DOHH2 (cell line): Measurements from ENCODE around the gene PCNX2.

Experiments used
- H3F3A ChIP-seq: fragments of 200-600 bp; sonication (generic), shearing (Covaris generic); 2 replicates; pipeline ENCODE4 v1.6.0; 2016; ENCODE audit warnings: antibody characterized with exemption, mild to moderate bottlenecking; ENCODE audit not compliant: control insufficient read depth, insufficient read depth
- H3K27ac ChIP-seq: fragments of 200-600 bp; sonication (generic); 2 replicates; pipeline ENCODE4 v1.5.1; 2014; ENCODE audit warnings: low read depth, mild to moderate bottlenecking, low read length, moderate library complexity
- H3K27me3 ChIP-seq: fragments of 200-600 bp; sonication (generic); 2 replicates; pipeline ENCODE4 v1.6.1; 2014; ENCODE audit warnings: mild to moderate bottlenecking, low read length, mixed read lengths; ENCODE audit not compliant: control insufficient read depth
- H3K36me3 ChIP-seq: fragments of 200-600 bp; sonication (generic); 2 replicates; pipeline ENCODE4 v1.6.1; 2014; ENCODE audit warnings: mild to moderate bottlenecking, low read length, moderate library complexity, mixed read lengths; ENCODE audit not compliant: control insufficient read depth
- H3K4me1 ChIP-seq: fragments of 200-600 bp; sonication (generic); 2 replicates; pipeline ENCODE4 v1.6.1; 2014; ENCODE audit warnings: mild to moderate bottlenecking, low read length, mixed read lengths; ENCODE audit not compliant: control insufficient read depth
- H3K4me2 ChIP-seq: fragments of 200-600 bp; sonication (generic); 2 replicates; pipeline ENCODE4 v1.6.0; 2014; ENCODE audit warnings: mild to moderate bottlenecking, low read length, moderate library complexity
- H3K4me3 ChIP-seq: fragments of 200-600 bp; sonication (generic); 2 replicates; pipeline ENCODE4 v1.5.1; 2014; ENCODE audit warnings: mild to moderate bottlenecking, low read length, mixed read lengths
- H3K79me2 ChIP-seq: fragments of 200-600 bp; sonication (generic); 2 replicates; pipeline ENCODE4 v1.6.1; 2014; ENCODE audit warnings: mild to moderate bottlenecking, low read length, mixed read lengths; ENCODE audit not compliant: control insufficient read depth
- H3K9me2 ChIP-seq: fragments of 200-600 bp; sonication (generic); replicated peaks from 2 replicates; pipeline ENCODE4 v1.6.1; 2014; ENCODE audit warnings: mild to moderate bottlenecking, low read length, mixed read lengths; ENCODE audit not compliant: control insufficient read depth
- H3K9me3 ChIP-seq: fragments of 200-600 bp; sonication (generic); 2 replicates; pipeline ENCODE4 v1.6.1; 2014; ENCODE audit warnings: antibody characterized with exemption, low read length, mixed read lengths; ENCODE audit not compliant: control insufficient read depth, insufficient read depth
- H4K20me1 ChIP-seq: fragments of 200-600 bp; sonication (generic); 2 replicates; pipeline ENCODE4 v1.6.0; 2014; ENCODE audit warnings: low read depth, mild to moderate bottlenecking, antibody characterized with exemption, low read length, moderate library complexity; ENCODE audit not compliant: control insufficient read depth, insufficient read depth
- EZH2phosphoT487 ChIP-seq: fragments of 200-600 bp; sonication (generic); IDR thresholded peaks from 2 replicates; pipeline ENCODE4 v1.6.1; 2017; ENCODE audit warnings: borderline replicate concordance, mild to moderate bottlenecking, antibody characterized with exemption, low read length, moderate library complexity, mixed read lengths
- TF ChIP-seq, protein P1 (sequence below): fragments of 200-600 bp; sonication (generic); IDR thresholded peaks from one replicate; pipeline ENCODE4 v1.5.1; 2014; ENCODE audit warnings: antibody characterized with exemption, mild to moderate bottlenecking, low read depth, low read length; ENCODE audit not compliant: poor library complexity, severe bottlenecking

PCNX2 gene

GRCh38 chr1:232939748-232940147 lies 355.8 kb downstream of the PCNX2 start:
- no peak overlapping the region for H3K4me2 ChIP-seq
- no peaks in the 10 kb centered on the region for H3K27me3 ChIP-seq
- TF ChIP-seq, protein P1, sequence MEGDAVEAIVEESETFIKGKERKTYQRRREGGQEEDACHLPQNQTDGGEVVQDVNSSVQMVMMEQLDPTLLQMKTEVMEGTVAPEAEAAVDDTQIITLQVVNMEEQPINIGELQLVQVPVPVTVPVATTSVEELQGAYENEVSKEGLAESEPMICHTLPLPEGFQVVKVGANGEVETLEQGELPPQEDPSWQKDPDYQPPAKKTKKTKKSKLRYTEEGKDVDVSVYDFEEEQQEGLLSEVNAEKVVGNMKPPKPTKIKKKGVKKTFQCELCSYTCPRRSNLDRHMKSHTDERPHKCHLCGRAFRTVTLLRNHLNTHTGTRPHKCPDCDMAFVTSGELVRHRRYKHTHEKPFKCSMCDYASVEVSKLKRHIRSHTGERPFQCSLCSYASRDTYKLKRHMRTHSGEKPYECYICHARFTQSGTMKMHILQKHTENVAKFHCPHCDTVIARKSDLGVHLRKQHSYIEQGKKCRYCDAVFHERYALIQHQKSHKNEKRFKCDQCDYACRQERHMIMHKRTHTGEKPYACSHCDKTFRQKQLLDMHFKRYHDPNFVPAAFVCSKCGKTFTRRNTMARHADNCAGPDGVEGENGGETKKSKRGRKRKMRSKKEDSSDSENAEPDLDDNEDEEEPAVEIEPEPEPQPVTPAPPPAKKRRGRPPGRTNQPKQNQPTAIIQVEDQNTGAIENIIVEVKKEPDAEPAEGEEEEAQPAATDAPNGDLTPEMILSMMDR, result no peak
- no peak for TF ChIP-seq EZH2phosphoT487
- H3K27ac ChIP-seq, result no peak overlapping the region
- H3K36me3 ChIP-seq, result no peaks in the 10 kb centered on the region; the same call in 1 of the 2 replicates
- no peaks in the 10 kb centered on the region for H4K20me1 ChIP-seq
- no peak overlapping the region for H3K4me3 ChIP-seq
- no peaks in the 10 kb centered on the region for H3K9me2 ChIP-seq
- H3K4me1 ChIP-seq, result peaks cover 15% of the 10 kb centered on the region
- peaks cover 5% of the 10 kb centered on the region; the same call in 1 of the 2 replicates for H3K9me3 ChIP-seq
- H3K79me2 ChIP-seq, result no peaks in the 10 kb centered on the region
- no peaks in the 10 kb centered on the region for H3F3A ChIP-seq

- no peaks in the 10 kb centered on the region for H3K79me2 ChIP-seq
- no peaks in the 10 kb centered on the region for H3K9me3 ChIP-seq
- H3K9me2 ChIP-seq, result no peaks in the 10 kb centered on the region
- H3F3A ChIP-seq, result no peaks in the 10 kb centered on the region
- H3K36me3 ChIP-seq, result no peaks in the 10 kb centered on the region
- H3K4me2 ChIP-seq, result no peak overlapping the region
- H3K27ac ChIP-seq, result no peak overlapping the region
- no peak for TF ChIP-seq EZH2phosphoT487
- TF ChIP-seq, protein P1, result no peak
- no peaks in the 10 kb centered on the region for H4K20me1 ChIP-seq
- peaks cover 6% of the 10 kb centered on the region for H3K4me1 ChIP-seq
- no peaks in the 10 kb centered on the region for H3K27me3 ChIP-seq
- H3K4me3 ChIP-seq, result no peak overlapping the region
Measured at GRCh38 chr1:232938926-232939325, 356.6 kb downstream of the PCNX2 start.

GRCh38 chr1:232937741-232938375 lies 357.7 kb downstream of the PCNX2 start:
- no peaks in the 10 kb centered on the region for H3K4me1 ChIP-seq

DNA sequence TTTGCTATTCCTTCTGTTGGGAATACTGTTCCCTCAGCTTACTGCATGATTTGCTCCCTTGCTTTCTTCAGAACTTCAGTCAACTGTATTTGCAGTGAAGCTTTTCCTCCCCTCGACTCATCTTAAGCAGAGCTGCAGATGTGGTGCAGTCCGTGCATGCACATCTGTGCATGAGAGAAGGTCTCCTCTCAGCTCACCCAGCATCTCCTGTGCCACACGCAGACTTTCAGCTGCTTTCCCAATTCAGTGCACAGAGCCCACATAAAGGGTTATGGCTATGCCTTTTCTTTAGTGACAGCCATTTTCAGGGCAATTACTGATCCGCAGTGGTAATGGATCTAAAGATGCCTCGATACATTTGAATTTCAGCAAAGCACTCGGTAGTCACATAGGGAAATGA lies 358.6 kb downstream of the PCNX2 start:
- Histone ChIP-seq H3K79me2 (no peaks in the 10 kb centered on the region), H3K4me3 (no peak overlapping the region), H4K20me1 (no peaks in the 10 kb centered on the region), H3K9me3 (no peaks in the 10 kb centered on the region), H3K27me3 (no peaks in the 10 kb centered on the region), H3K4me1 (no peaks in the 10 kb centered on the region), H3K36me3 (no peaks in the 10 kb centered on the region), H3K27ac (no peak overlapping the region), H3K4me2 (no peak overlapping the region), H3K9me2 (no peaks in the 10 kb centered on the region), H3F3A (no peaks in the 10 kb centered on the region)
- TF ChIP-seq, protein P1, result no peak
- no peak for TF ChIP-seq EZH2phosphoT487

More at GRCh38 chr1:232937741-232938375, 357.7 kb downstream of the PCNX2 start:
- H3K9me3 ChIP-seq, result no peaks in the 10 kb centered on the region
- H3F3A ChIP-seq, result no peaks in the 10 kb centered on the region
- H3K4me3 ChIP-seq, result no peak overlapping the region
- H3K79me2 ChIP-seq, result no peaks in the 10 kb centered on the region
- no peak for TF ChIP-seq EZH2phosphoT487
- H3K9me2 ChIP-seq, result no peaks in the 10 kb centered on the region
- no peak overlapping the region for H3K4me2 ChIP-seq
- no peaks in the 10 kb centered on the region for H4K20me1 ChIP-seq
- no peaks in the 10 kb centered on the region for H3K36me3 ChIP-seq
- no peaks in the 10 kb centered on the region for H3K27me3 ChIP-seq
- no peak overlapping the region for H3K27ac ChIP-seq
